Fibroblast of pulmonary artery (primary cell): ENCODE data around the gene LPCAT2.

Experiments used
- DNase-seq: peaks from one replicate; pipeline ENCODE4 v3.0.0-alpha.2; 2010; ENCODE audit warnings: low read depth
- H3K4me3 ChIP-seq: replicated peaks from 2 replicates; pipeline ENCODE4 v1.5.1; 2011; ENCODE audit warnings: low read depth, mild to moderate bottlenecking, control low read depth, low read length, moderate library complexity
- CTCF ChIP-seq: IDR thresholded peaks from 2 replicates; pipeline ENCODE4 v1.5.1; 2011; ENCODE audit warnings: mild to moderate bottlenecking, control low read depth, low read length, inconsistent platforms; ENCODE audit errors: missing control alignments

LPCAT2 gene

DNA sequence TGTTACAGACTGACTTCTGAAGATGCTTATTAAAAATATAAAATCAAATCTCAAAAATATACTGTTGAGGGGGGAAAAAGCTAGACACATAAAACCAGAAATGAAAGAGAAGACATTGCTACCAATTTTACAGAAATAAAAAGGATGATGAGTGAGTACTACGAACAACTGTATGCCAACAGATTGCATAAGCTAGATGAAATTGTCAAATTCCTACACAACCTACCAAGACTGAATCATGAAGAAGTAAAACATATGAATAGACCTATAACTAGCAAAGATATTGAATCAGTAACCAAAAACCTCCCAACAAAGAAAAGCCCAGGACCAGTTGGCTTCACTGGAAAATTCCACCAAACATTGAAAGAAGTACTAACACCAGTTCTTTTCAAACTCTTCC, 54.1 kb downstream of the LPCAT2 start:
- TF ChIP-seq CTCF = no peak
- DNase-seq = peak; percentile 57
- no peak overlapping the region for H3K4me3 ChIP-seq

DNA sequence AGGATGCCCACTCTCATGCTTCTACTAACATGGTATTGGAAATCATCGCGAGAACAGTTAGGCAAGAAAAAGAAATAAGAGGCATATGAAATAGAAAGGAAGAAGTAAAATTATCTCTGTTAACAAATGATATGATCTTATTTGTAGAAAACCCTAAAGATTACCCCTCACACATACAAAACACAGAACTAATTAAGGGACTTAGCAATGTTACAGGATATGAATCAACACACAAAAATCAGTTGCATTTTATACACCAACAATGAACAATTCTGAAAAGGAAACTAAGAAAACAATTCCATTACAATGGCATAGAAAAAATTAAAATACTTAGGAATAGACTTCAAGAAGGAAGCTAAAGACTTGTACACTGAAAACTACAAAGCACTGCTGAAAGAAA, 54.9 kb downstream of the LPCAT2 start:
- H3K4me3 ChIP-seq = no peak overlapping the region
- TF ChIP-seq CTCF = no peak
- peak; percentile 31 for DNase-seq

DNA sequence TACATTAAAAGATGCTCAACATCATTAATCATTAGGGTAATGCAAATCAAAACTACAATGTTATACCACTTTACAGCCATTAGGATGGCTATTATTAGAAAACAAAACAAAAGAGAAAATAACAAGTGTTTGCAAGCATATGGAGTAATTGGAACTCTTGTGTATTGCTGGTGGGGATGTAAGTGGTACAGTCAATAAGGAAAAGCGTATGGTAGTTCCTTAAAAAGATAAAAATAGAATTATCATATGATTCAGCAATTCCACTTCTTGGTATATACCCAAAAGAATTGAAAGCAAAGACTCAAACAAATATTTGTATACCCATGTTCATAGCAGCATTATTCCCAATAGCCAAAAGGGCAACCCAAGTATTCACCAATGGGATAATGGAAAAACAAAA, 56.2 kb downstream of the LPCAT2 start:
- H3K4me3 ChIP-seq = no peak overlapping the region
- TF ChIP-seq CTCF = no peak
- DNase-seq = no peak

DNA sequence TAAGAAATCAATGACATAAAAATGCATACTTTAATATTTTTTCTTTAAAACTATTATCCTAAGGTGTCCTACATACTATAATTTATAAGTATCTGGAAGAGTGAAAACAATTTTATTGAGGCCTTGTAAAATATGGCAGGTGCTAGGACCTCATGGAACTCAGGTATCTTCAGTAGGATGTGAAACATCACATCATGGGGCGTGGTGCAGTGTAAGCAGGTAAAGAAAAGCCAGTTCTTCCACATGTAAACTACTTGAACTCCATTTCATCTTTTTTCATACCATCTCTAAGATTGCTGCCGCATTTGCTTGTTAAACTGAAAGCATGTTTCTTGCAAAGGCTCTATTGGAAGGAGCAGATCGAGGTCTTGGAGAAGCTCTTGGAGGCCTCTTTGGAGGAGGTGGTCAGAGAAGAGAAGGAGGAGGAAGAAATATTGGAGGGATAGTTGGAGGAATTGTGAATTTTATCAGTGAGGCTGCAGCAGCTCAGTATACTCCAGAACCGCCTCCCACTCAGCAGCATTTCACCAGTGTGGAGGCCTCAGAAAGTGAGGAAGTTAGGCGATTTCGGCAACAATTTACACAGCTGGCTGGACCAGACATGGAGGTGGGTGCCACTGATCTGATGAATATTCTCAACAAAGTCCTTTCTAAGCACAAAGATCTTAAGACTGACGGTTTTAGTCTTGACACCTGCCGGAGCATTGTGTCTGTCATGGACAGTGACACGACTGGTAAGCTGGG, 57.7 kb downstream of the LPCAT2 start, which contains the start of gene CAPNS2:
Gene CAPNS2 (plus strand): TSS at position 253 of the 744 bp plus-strand sequence. CDS start 73 bp downstream, at position 326.
- no peak within 1 kb of the TSS for H3K4me3 ChIP-seq
- DNase-seq = no peak
- no peak for TF ChIP-seq CTCF

DNA sequence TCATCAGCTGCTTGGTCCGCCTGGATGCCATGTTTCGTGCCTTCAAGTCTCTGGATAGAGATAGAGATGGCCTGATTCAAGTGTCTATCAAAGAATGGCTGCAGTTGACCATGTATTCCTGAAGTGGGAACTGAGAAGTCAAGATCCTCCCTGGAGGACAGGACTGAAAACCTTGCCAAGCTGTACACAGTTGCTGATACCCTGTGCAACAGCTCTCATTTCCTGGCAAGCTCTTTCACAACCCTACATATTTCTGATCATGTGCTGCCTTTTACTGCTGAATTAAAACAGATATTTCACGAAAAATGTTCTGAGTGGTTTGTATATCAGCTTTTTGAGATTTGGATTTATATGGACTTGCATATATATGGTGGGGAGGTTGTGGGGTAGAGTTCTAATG, 58.5 kb downstream of the LPCAT2 start:
- H3K4me3 ChIP-seq = no peak overlapping the region
- no peak for TF ChIP-seq CTCF
- peak; percentile 88 for DNase-seq

- no peak overlapping the region for H3K4me3 ChIP-seq
- TF ChIP-seq CTCF = no peak
- no peak for DNase-seq
Measured at GRCh38 chr16:55568207-55568606, 59.3 kb downstream of the LPCAT2 start.

- TF ChIP-seq CTCF = no peak
- H3K4me3 ChIP-seq = no peak overlapping the region
Measured at GRCh38 chr16:55569025-55569424, 60.2 kb downstream of the LPCAT2 start.

More at GRCh38 chr16:55569025-55569424, 60.2 kb downstream of the LPCAT2 start:
- peak; percentile 64 for DNase-seq
